DND-41 (cell line): ENCODE measurements around the gene OTOF.

Source experiments
- EZH2 ChIP-seq: IDR thresholded peaks from 3 replicates; pipeline ENCODE4 v1.6.1; 2012; ENCODE audit warnings: borderline replicate concordance, low read depth, mild to moderate bottlenecking, moderate library complexity, low read length, inconsistent platforms; ENCODE audit not compliant: severe bottlenecking
- TF ChIP-seq, protein P1 (sequence below): IDR thresholded peaks from 2 replicates; pipeline ENCODE4 v1.5.1; 2012; ENCODE audit warnings: borderline replicate concordance, low read length, moderate library complexity, mild to moderate bottlenecking; ENCODE audit not compliant: poor library complexity, severe bottlenecking; ENCODE audit errors: extremely low read depth

DNA sequence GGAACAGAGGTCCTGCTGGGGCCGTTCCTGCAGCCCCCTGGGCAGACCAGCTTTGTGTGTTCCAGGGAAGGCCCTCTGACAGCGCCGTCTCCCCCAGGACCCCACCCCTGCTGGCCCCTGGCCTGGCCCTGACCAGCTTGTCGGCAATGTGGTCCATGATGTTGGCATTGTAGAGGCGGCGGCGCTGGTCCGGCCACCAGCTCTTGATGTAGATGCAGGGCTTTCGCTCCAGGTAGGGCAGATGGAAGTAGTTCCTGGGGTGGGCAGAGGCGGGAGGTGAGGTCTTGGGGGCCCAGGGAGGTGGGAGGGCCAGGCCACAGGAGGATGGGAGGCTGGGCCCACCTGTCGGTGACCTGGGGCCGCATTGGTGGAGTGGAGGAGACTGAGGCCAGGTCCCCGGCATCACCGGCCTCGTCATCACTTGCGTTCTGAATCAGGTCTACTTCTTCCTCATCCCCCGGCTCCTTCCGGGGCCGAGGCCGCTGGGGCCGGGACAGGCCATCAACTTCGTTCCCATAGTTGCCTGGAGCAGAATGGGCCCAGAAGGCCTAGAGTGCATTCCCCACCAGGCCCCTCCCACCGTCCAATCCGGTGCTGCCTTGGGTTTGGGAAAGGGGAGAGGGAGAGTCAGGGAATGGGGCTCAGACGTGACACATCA lies 1.3 kb upstream of the OTOF start:
- no peak for TF ChIP-seq EZH2
- TF ChIP-seq, protein P1, sequence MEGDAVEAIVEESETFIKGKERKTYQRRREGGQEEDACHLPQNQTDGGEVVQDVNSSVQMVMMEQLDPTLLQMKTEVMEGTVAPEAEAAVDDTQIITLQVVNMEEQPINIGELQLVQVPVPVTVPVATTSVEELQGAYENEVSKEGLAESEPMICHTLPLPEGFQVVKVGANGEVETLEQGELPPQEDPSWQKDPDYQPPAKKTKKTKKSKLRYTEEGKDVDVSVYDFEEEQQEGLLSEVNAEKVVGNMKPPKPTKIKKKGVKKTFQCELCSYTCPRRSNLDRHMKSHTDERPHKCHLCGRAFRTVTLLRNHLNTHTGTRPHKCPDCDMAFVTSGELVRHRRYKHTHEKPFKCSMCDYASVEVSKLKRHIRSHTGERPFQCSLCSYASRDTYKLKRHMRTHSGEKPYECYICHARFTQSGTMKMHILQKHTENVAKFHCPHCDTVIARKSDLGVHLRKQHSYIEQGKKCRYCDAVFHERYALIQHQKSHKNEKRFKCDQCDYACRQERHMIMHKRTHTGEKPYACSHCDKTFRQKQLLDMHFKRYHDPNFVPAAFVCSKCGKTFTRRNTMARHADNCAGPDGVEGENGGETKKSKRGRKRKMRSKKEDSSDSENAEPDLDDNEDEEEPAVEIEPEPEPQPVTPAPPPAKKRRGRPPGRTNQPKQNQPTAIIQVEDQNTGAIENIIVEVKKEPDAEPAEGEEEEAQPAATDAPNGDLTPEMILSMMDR: no peak
